H1 (cell line): ENCODE measurements around the gene GNAS. TPM values are rescaled to one million over a fixed set of nuclear protein-coding genes. Genes with fewer than 3 reads are reported as not detected.
A peak's percentile ranks its signal among the peaks of the same experiment; 100 is the strongest.

Experiments
- CTCF ChIA-PET: fragments of 300-600 bp; sonication (Branson Sonifier 250); formaldehyde crosslinking; loops from one replicate; lab custom pipeline; 2021; ENCODE audit not compliant: partially characterized antibody; lab: Charles Lee
- POLR2A ChIA-PET: fragments of 300-600 bp; sonication (Branson Sonifier 250); formaldehyde crosslinking; loops from one replicate; lab custom pipeline; 2021; ENCODE audit warnings: inconsistent platforms; ENCODE audit not compliant: partially characterized antibody; lab: Charles Lee
- DNase-seq, 2 experiments: peaks; one replicate each; pipeline versions ENCODE4 v3.0.0 to v3.0.0-alpha.2; 2010 to 2022; ENCODE audit warnings: low spot score in 2 of 2, low read depth in 1 of 2, mixed read lengths in 1 of 2
- FAIRE-seq: peaks from 2 replicates; lab custom pipeline; 2011; peaks lifted over from hg19 to GRCh38; lab: Jason Lieb, UNC
- H2AFZ ChIP-seq: 2 replicates; pipeline ENCODE4 v1.8.1; 2012; ENCODE audit warnings: low read length, inconsistent platforms
- H2AK5ac ChIP-seq: 2 replicates; pipeline ENCODE4 v1.6.1; 2013; ENCODE audit warnings: low read depth, low read length
- H2BK120ac ChIP-seq: replicated peaks from 2 replicates; pipeline ENCODE3; 2013; ENCODE audit warnings: low read depth, low read length, inconsistent platforms
- H2BK12ac ChIP-seq: 2 replicates; pipeline ENCODE4 v1.6.1; 2013; ENCODE audit warnings: low read depth, low read length
- H2BK15ac ChIP-seq: 2 replicates; pipeline ENCODE4 v1.6.1; 2013; ENCODE audit warnings: low read length
- H2BK20ac ChIP-seq: 2 replicates; pipeline ENCODE4 v1.6.1; 2013; ENCODE audit warnings: low read length
- H2BK5ac ChIP-seq: 2 replicates; pipeline ENCODE4 v1.6.1; 2013; ENCODE audit warnings: low read depth, low read length
- H3K14ac ChIP-seq: 2 replicates; pipeline ENCODE4 v1.6.1; 2013; ENCODE audit warnings: inconsistent platforms; ENCODE audit not compliant: insufficient read length
- H3K18ac ChIP-seq: 2 replicates; pipeline ENCODE4 v1.6.1; 2013; ENCODE audit warnings: low read length; ENCODE audit errors: extremely low read depth
- H3K23ac ChIP-seq: 2 replicates; pipeline ENCODE4 v1.6.1; 2013; ENCODE audit warnings: inconsistent platforms; ENCODE audit not compliant: insufficient read length
- H3K23me2 ChIP-seq: 2 replicates; pipeline ENCODE4 v1.6.1; 2013; ENCODE audit warnings: low read depth, low read length
- H3K27ac ChIP-seq: 2 replicates; pipeline ENCODE4 v1.6.1; 2011; ENCODE audit warnings: low read depth, low read length, inconsistent platforms
- H3K27me3 ChIP-seq, 4 experiments: replicated peaks in 1 of 4; 1 replicate in 1 of 4; 2 replicates in 3 of 4; pipeline versions ENCODE4 v1.6.1 to v1.8.1; 2011 to 2013; ENCODE audit warnings: low read length in 3 of 4, mild to moderate bottlenecking in 3 of 4, inconsistent platforms in 2 of 4, mixed read lengths in 2 of 4, moderate library complexity in 1 of 4; ENCODE audit not compliant: control insufficient read depth in 3 of 4, insufficient read depth in 3 of 4; ENCODE audit errors: extremely low read depth in 1 of 4
- H3K36me3 ChIP-seq, 4 experiments: 2 replicates each; pipeline versions ENCODE4 v1.6.1 to v1.8.1; 2011 to 2013; ENCODE audit warnings: mild to moderate bottlenecking in 4 of 4, low read length in 3 of 4, moderate library complexity in 2 of 4, control low read depth in 1 of 4, inconsistent platforms in 1 of 4; ENCODE audit not compliant: insufficient read depth in 4 of 4, control insufficient read depth in 2 of 4
- H3K4ac ChIP-seq: replicated peaks from 2 replicates; pipeline ENCODE3; 2013; ENCODE audit warnings: low read length, low read depth, mixed read lengths, inconsistent platforms; ENCODE audit not compliant: insufficient read length
- H3K4me1 ChIP-seq, 4 experiments: replicated peaks in 1 of 4; 1 replicate in 1 of 4; 2 replicates in 3 of 4; pipeline versions ENCODE4 v1.6.1 to v1.8.1; 2011 to 2013; ENCODE audit warnings: low read length in 3 of 4, inconsistent platforms in 2 of 4, mixed read lengths in 1 of 4; ENCODE audit not compliant: insufficient read depth in 4 of 4, control insufficient read depth in 3 of 4
- H3K4me2 ChIP-seq, 2 experiments: 2 replicates each; pipeline versions ENCODE4 v1.6.1 to v1.8.1; 2011 to 2013; ENCODE audit warnings: low read depth in 2 of 2, low read length in 2 of 2, control low read depth in 1 of 2, inconsistent platforms in 1 of 2, mild to moderate bottlenecking in 1 of 2; ENCODE audit not compliant: insufficient read depth in 1 of 2
- H3K4me3 ChIP-seq, 4 experiments: fragments of 200-600, 300-600 bp in 1 of 4; sonication (generic), shearing (Covaris generic), sonication (Bioruptor Twin) in 1 of 4; 2 replicates each; pipeline versions ENCODE4 v1.5.1 to v1.8.1; 2011 to 2016; ENCODE audit warnings: low read length in 4 of 4, low read depth in 3 of 4, control low read depth in 2 of 4, inconsistent platforms in 2 of 4, mild to moderate bottlenecking in 2 of 4, mixed read lengths in 1 of 4, moderate library complexity in 1 of 4; ENCODE audit not compliant: insufficient read depth in 2 of 4; ENCODE audit errors: extremely low read depth in 1 of 4
- H3K56ac ChIP-seq: replicated peaks from 2 replicates; pipeline ENCODE3; 2013; ENCODE audit warnings: low read depth, mild to moderate bottlenecking, mixed read lengths, low read length, inconsistent platforms; ENCODE audit not compliant: insufficient read length
- H3K79me1 ChIP-seq: 2 replicates; pipeline ENCODE4 v1.6.1; 2013; ENCODE audit warnings: low read depth, low read length, control low read depth
- H3K79me2 ChIP-seq, 2 experiments: 2 replicates each; pipeline versions ENCODE4 v1.6.1 to v1.8.1; 2012 to 2013; ENCODE audit warnings: low read length in 2 of 2, mild to moderate bottlenecking in 2 of 2, inconsistent platforms in 1 of 2; ENCODE audit not compliant: insufficient read depth in 2 of 2, control insufficient read depth in 1 of 2
- H3K9ac ChIP-seq, 4 experiments: replicated peaks in 1 of 4; 1 replicate in 1 of 4; 2 replicates in 3 of 4; pipeline versions ENCODE4 v1.6.1 to v1.8.1; 2011 to 2013; ENCODE audit warnings: low read depth in 3 of 4, low read length in 3 of 4, control low read depth in 2 of 4, mild to moderate bottlenecking in 2 of 4, moderate library complexity in 2 of 4, inconsistent platforms in 1 of 4; ENCODE audit errors: extremely low read depth in 1 of 4
- H3K9me3 ChIP-seq, 2 experiments: 2 replicates each; pipeline versions ENCODE4 v1.6.1 to v1.8.1; 2012 to 2013; ENCODE audit warnings: mild to moderate bottlenecking in 2 of 2, moderate library complexity in 2 of 2, control low read depth in 1 of 2, inconsistent platforms in 1 of 2, low read depth in 1 of 2, low read length in 1 of 2, mixed read lengths in 1 of 2; ENCODE audit not compliant: insufficient read depth in 2 of 2
- H4K20me1 ChIP-seq, 2 experiments: replicated peaks in 1 of 2; 2 replicates each; pipeline versions ENCODE3 to v1.8.1; 2011 to 2013; ENCODE audit warnings: inconsistent platforms in 2 of 2, low read length in 2 of 2, mild to moderate bottlenecking in 1 of 2; ENCODE audit not compliant: insufficient read depth in 2 of 2, control insufficient read depth in 1 of 2
- H4K5ac ChIP-seq: 2 replicates; pipeline ENCODE4 v1.6.1; 2013; ENCODE audit warnings: low read length, low read depth, mixed read lengths, inconsistent platforms; ENCODE audit not compliant: insufficient read length
- H4K8ac ChIP-seq: 2 replicates; pipeline ENCODE4 v1.8.0; 2013; ENCODE audit warnings: mild to moderate bottlenecking, moderate library complexity, low read length, inconsistent platforms; ENCODE audit not compliant: insufficient read depth; ENCODE audit errors: extremely low read depth
- H4K91ac ChIP-seq: replicated peaks from 2 replicates; pipeline ENCODE3; 2013; ENCODE audit warnings: low read length, mixed read lengths, inconsistent platforms; ENCODE audit not compliant: insufficient read length
- EGR1 ChIP-seq: IDR thresholded peaks from 2 replicates; pipeline ENCODE4 v1.6.1; 2011; ENCODE audit warnings: low read depth, low read length, borderline replicate concordance
- JUN ChIP-seq: IDR thresholded peaks from 2 replicates; pipeline ENCODE4 v1.6.1; 2011; ENCODE audit warnings: low read depth, mild to moderate bottlenecking, improper control_type of control experiment, low read length
- JUND ChIP-seq: IDR thresholded peaks from 2 replicates; pipeline ENCODE4 v1.6.1; 2011; ENCODE audit warnings: mild to moderate bottlenecking, improper control_type of control experiment, low read length
- POU5F1 ChIP-seq: IDR thresholded peaks from 2 replicates; pipeline ENCODE4 v1.6.1; 2011; ENCODE audit warnings: low read depth, mild to moderate bottlenecking, low read length, moderate library complexity
- RAD21 ChIP-seq, 2 experiments: IDR thresholded peaks in 1 of 2; conservative IDR thresholded peaks in 1 of 2; 2 replicates each; pipeline ENCODE4 v1.6.1; 2011; ENCODE audit warnings: low read depth in 2 of 2, low read length in 2 of 2, improper control_type of control experiment in 1 of 2, inconsistent platforms in 1 of 2, mild to moderate bottlenecking in 1 of 2, moderate library complexity in 1 of 2
- SUZ12 ChIP-seq: fragments of 200-600 bp; sonication (generic); IDR thresholded peaks from 2 replicates; pipeline ENCODE4 v1.6.1; 2012; ENCODE audit warnings: mild to moderate bottlenecking, inconsistent platforms, low read length, moderate library complexity, mixed read lengths
- TAF7 ChIP-seq: optimal IDR thresholded peaks from 2 replicates; pipeline ENCODE3; 2011; ENCODE audit warnings: low read depth, mild to moderate bottlenecking, inconsistent platforms, low read length, moderate library complexity, borderline replicate concordance
- TCF12 ChIP-seq: IDR thresholded peaks from 2 replicates; pipeline ENCODE4 v1.6.1; 2011; ENCODE audit warnings: low read depth, mild to moderate bottlenecking, low read length
- YY1 ChIP-seq: IDR thresholded peaks from 2 replicates; pipeline ENCODE4 v1.6.1; 2011; ENCODE audit warnings: low read depth, mild to moderate bottlenecking, low read length
- WGBS, 2 experiments: shearing (Covaris generic) in 1 of 2; methylation state at CpG; one replicate each; pipeline versions ENCODE4 v1.1.6 to v1.1.7; 2013 to 2015; ENCODE audit warnings: low lambda C conversion rate in 2 of 2, mixed read lengths in 2 of 2, inconsistent platforms in 1 of 2, low coverage in 1 of 2, missing lambda C conversion rate in 1 of 2; ENCODE audit not compliant: insufficient replicate concordance in 2 of 2, insufficient coverage in 1 of 2, insufficient read length in 1 of 2; ENCODE audit errors: extremely low coverage in 1 of 2, missing lambda C conversion rate in 1 of 2; 5-methylcytosine and 5-hydroxymethylcytosine counted together
- polyA plus RNA-seq, 7 experiments: library from polyadenylated mRNA; depleted of rRNA in 3 of 7; stranded (reverse) in 5 of 7; unstranded in 2 of 7; fragments of >200 nt in 5 of 7; fragments of 200-250 nt in 2 of 7; gene quantifications; 1 replicate in 5 of 7; 2 replicates in 1 of 7; 4 replicates in 1 of 7; pipeline versions ENCODE4 v1.2.1 to v1.2.3, GENCODE V29; 2011 to 2013; ENCODE audit warnings: missing spikeins in 2 of 7, mixed read lengths in 2 of 7
- total RNA-seq: library from RNA; stranded (reverse); fragmentation: NEBNext Ultra II Directional; extraction: Animal tissue kit (Norgen Biotek cat#: 25700); gene quantifications from 2 replicates; pipeline ENCODE4 v1.2.1, GENCODE V29; 2021
- TF ChIP-seq, protein P1 (sequence below): IDR thresholded peaks from 2 replicates; pipeline ENCODE4 v1.6.1; 2012; ENCODE audit warnings: low read length, inconsistent platforms
- TF ChIP-seq, protein P2 (sequence below): IDR thresholded peaks from 2 replicates; pipeline ENCODE4 v1.6.1; 2012; ENCODE audit warnings: inconsistent platforms

Gene GNAS
- total and polyA plus RNA-seq, 2 of the 8 experiments (the other 6 are each of a cell fraction or from before 2014, with no cell fraction given), result 989 to 1,613 TPM

DNA sequence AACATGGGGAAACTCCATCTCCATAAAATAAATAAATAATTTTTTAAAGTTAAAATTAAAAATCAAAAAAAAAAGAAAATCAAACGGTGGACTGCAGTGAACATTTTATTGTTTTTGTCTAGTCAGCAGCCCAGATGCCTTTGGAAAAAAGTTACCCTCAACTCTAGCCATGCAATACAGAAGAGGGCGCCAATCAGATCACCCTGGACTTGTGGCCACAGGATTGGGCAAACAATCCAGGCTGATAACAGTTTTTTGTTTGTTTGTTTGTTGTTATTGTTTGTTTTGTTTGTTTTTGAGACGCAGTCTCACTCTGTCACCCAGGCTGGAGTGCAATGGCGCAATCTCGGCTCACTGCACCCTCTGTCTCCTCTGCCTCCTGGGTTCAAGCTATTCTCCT lies 98.1 kb downstream of the GNAS start:
- no peak overlapping the region for H2AFZ ChIP-seq
- no peaks in the 10 kb centered on the region for H3K9me3 ChIP-seq
- H3K27ac ChIP-seq, result no peak overlapping the region
- H4K8ac ChIP-seq, result no peak overlapping the region
- H3K4me3 ChIP-seq, result no peak overlapping the region
- no peak overlapping the region for H3K18ac ChIP-seq
- H2BK15ac ChIP-seq, result no peak overlapping the region
- no peaks in the 10 kb centered on the region for H3K36me3 ChIP-seq
- no peak overlapping the region for H4K91ac ChIP-seq
- H3K4me2 ChIP-seq, result no peak overlapping the region
- H3K56ac ChIP-seq, result no peak overlapping the region
- H3K79me1 ChIP-seq, result no peaks in the 10 kb centered on the region
- H3K23ac ChIP-seq, result no peak overlapping the region
- no peak overlapping the region for H4K5ac ChIP-seq
- no peak overlapping the region for H3K4ac ChIP-seq
- no peak overlapping the region for H3K9ac ChIP-seq
- whole genome bisulfite sequencing, 2 experiments, result 86% methylated on average over 5 of the region's 5 CpGs; no CpG with 5 or more reads in 1 of the 2 experiments
- no peak overlapping the region for H2AK5ac ChIP-seq
- H4K20me1 ChIP-seq, result no peaks in the 10 kb centered on the region
- DNase-seq, result no peak
- no peak overlapping the region for H3K14ac ChIP-seq
- no peak overlapping the region for H2BK20ac ChIP-seq
- H2BK12ac ChIP-seq, result no peak overlapping the region
- H3K27me3 ChIP-seq, result no peaks in the 10 kb centered on the region; a peak in 1 of 7 replicates
- no peaks in the 10 kb centered on the region for H3K23me2 ChIP-seq
- no peaks in the 10 kb centered on the region for H3K4me1 ChIP-seq
- H3K79me2 ChIP-seq, result no peaks in the 10 kb centered on the region
- POLR2A ChIA-PET, result no interaction called here
- FAIRE-seq, result no peak
- no peak overlapping the region for H2BK120ac ChIP-seq
- CTCF ChIA-PET, result interaction anchor here (0.8 to 2.3 kb wide), 6 partner anchors 9 to 26 kb away, joined by 3 to 6 read pairs (median 4); no protein-coding TSS in a partner anchor
- H2BK5ac ChIP-seq, result no peak overlapping the region
- TF ChIP-seq RAD21 (IDR thresholded peaks at IDR 0.05 in 1 of 2, conservative IDR thresholded peaks at IDR 0.05 in 1 of 2; ENCODE audit: low read depth in 2 of 2, low read length in 2 of 2), result peak in 1 of 2 experiments; percentile 28; a peak in 2 of 4 replicates
- TF ChIP-seq, protein P1, sequence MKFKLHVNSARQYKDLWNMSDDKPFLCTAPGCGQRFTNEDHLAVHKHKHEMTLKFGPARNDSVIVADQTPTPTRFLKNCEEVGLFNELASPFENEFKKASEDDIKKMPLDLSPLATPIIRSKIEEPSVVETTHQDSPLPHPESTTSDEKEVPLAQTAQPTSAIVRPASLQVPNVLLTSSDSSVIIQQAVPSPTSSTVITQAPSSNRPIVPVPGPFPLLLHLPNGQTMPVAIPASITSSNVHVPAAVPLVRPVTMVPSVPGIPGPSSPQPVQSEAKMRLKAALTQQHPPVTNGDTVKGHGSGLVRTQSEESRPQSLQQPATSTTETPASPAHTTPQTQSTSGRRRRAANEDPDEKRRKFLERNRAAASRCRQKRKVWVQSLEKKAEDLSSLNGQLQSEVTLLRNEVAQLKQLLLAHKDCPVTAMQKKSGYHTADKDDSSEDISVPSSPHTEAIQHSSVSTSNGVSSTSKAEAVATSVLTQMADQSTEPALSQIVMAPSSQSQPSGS, result no peak
- TF ChIP-seq, protein P2, sequence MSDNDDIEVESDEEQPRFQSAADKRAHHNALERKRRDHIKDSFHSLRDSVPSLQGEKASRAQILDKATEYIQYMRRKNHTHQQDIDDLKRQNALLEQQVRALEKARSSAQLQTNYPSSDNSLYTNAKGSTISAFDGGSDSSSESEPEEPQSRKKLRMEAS, result no peak
- TF ChIP-seq JUND, result no peak
- TF ChIP-seq JUN, result no peak
- no peak for TF ChIP-seq SUZ12
- TF ChIP-seq POU5F1, result no peak
- TF ChIP-seq EGR1, result no peak
- TF ChIP-seq TAF7, result no peak
- TF ChIP-seq YY1, result no peak
- no peak for TF ChIP-seq TCF12
